ENCODE data around the gene FBXO45. TPM values are rescaled to one million over a fixed set of nuclear protein-coding genes. Genes with fewer than 3 reads are reported as not detected.
A peak's percentile ranks its signal among the peaks of the same experiment; 100 is the strongest.

The FBXO45 gene
- total RNA-seq, 6 experiments from 2014 or later = 3.8 to 5.5 (median 4.4) TPM

- Histone ChIP-seq H3K9me3 (no peaks in the 10 kb centered on the region), H3K4me1 (no peaks in the 10 kb centered on the region), H3K4me3 (no peak overlapping the region), H3K27me3 (no peaks in the 10 kb centered on the region), H3K36me3 (no peaks in the 10 kb centered on the region), H3K27ac (no peak overlapping the region)
- peak; percentile 42 to 63 (median 46) for ATAC-seq
- WGBS (ENCODE audit: insufficient coverage, low coverage, low lambda C conversion rate, missing lambda C conversion rate) = 64% methylated on average over 13 of the region's 16 CpGs
- DNase-seq = no peak
- intact Hi-C loops (cut with DNase I) = no loop called here
- no peak for TF ChIP-seq CTCF (IDR thresholded peaks at IDR 0.05)
- no peak for TF ChIP-seq POLR2A (IDR thresholded peaks at IDR 0.05)
Measured at GRCh38 chr3:196624907-196625306, 56.4 kb downstream of the FBXO45 start.

- ATAC-seq = no peak
- H3K27me3 ChIP-seq = no peaks in the 10 kb centered on the region
- H3K27ac ChIP-seq = no peak overlapping the region
- WGBS (ENCODE audit: insufficient coverage, low coverage, low lambda C conversion rate, missing lambda C conversion rate) = 79% methylated on average over 4 of the region's 6 CpGs
- TF ChIP-seq POLR2A (IDR thresholded peaks at IDR 0.05) = no peak
- no peak for TF ChIP-seq CTCF (IDR thresholded peaks at IDR 0.05)
- H3K9me3 ChIP-seq = no peaks in the 10 kb centered on the region
- intact Hi-C loops (cut with DNase I) = no loop called here
- no peaks in the 10 kb centered on the region for H3K4me1 ChIP-seq
- H3K4me3 ChIP-seq = no peak overlapping the region
- H3K36me3 ChIP-seq = no peaks in the 10 kb centered on the region
- DNase-seq = no peak
Measured at GRCh38 chr3:196625331-196625730, 56.9 kb downstream of the FBXO45 start.

GRCh38 chr3:196627918-196628231 lies 59.4 kb downstream of the FBXO45 start:
- 78% methylated on average over 4 of the region's 8 CpGs for WGBS (ENCODE audit: insufficient coverage, low coverage, low lambda C conversion rate, missing lambda C conversion rate)

GRCh38 chr3:196629228-196629627 lies 60.8 kb downstream of the FBXO45 start:
- no peaks in the 10 kb centered on the region for H3K36me3 ChIP-seq
- H3K27me3 ChIP-seq = no peaks in the 10 kb centered on the region
- WGBS (ENCODE audit: insufficient coverage, low coverage, low lambda C conversion rate, missing lambda C conversion rate) = 78% methylated on average over 2 of the region's 2 CpGs
- no peaks in the 10 kb centered on the region for H3K9me3 ChIP-seq
- H3K27ac ChIP-seq = no peak overlapping the region
- TF ChIP-seq POLR2A (IDR thresholded peaks at IDR 0.05) = no peak
- TF ChIP-seq CTCF (IDR thresholded peaks at IDR 0.05) = no peak
- no peak overlapping the region for H3K4me3 ChIP-seq
- DNase-seq = no peak
- intact Hi-C loops (cut with DNase I) = no loop called here
- H3K4me1 ChIP-seq = no peaks in the 10 kb centered on the region
- no peak for ATAC-seq

More at GRCh38 chr3:196627918-196628231, 59.4 kb downstream of the FBXO45 start:
- Histone ChIP-seq H3K27me3 (no peaks in the 10 kb centered on the region), H3K4me1 (no peaks in the 10 kb centered on the region), H3K27ac (no peak overlapping the region), H3K4me3 (no peak overlapping the region), H3K9me3 (no peaks in the 10 kb centered on the region), H3K36me3 (no peaks in the 10 kb centered on the region)
- ATAC-seq (no peak), DNase-seq (peak in 1 of 3 donors; percentile 33)
- intact Hi-C loops (cut with DNase I) = no loop called here
- TF ChIP-seq POLR2A (IDR thresholded peaks at IDR 0.05) (no peak), CTCF (IDR thresholded peaks at IDR 0.05) (no peak)

GRCh38 chr3:196631682-196632045 lies 63.2 kb downstream of the FBXO45 start:
- TF ChIP-seq CTCF (IDR thresholded peaks at IDR 0.05) = no peak
- TF ChIP-seq POLR2A (IDR thresholded peaks at IDR 0.05) = no peak
- DNase-seq (no peak), ATAC-seq (no peak)
- Histone ChIP-seq H3K27ac (peak overlapping the region in 2 of 3 donors; percentile 60 to 76), H3K4me1 (no peaks in the 10 kb centered on the region), H3K36me3 (no peaks in the 10 kb centered on the region), H3K4me3 (peak overlapping the region; percentile 67 to 85 (median 77)), H3K27me3 (no peaks in the 10 kb centered on the region), H3K9me3 (no peaks in the 10 kb centered on the region)
- 43% methylated on average over 5 of the region's 5 CpGs for WGBS (ENCODE audit: insufficient coverage, low coverage, low lambda C conversion rate, missing lambda C conversion rate)
- intact Hi-C loops (cut with DNase I) = no loop called here

Data from right lobe of liver (tissue), 6 donors.